ENCODE data around the gene COL21A1.

COL21A1 gene

DNA sequence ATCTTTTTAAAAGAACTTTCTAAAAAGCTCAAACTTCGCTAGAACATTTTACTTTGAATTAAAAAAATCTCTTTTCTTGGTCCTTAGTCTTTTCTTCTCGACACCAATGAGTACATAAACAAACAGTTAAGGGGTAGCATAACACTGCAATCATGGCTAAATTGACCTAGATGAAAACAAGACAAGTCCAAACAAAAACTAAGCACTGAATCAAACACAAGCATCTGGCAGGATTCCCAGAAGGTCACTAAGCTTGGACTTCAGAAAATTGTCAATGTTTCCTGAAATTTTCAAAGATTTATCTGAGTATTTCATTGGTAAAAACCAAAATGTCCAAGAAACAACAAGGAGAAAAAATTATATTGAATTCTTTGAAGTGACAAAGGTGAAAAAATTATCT lies 5.0 kb downstream of the COL21A1 start:
- DNase-seq (ENCODE audit: extremely low spot score), result no peak
- ChIA-PET POLR2A (no interaction called here), CTCF (no interaction called here)
- TF ChIP-seq, protein P1, sequence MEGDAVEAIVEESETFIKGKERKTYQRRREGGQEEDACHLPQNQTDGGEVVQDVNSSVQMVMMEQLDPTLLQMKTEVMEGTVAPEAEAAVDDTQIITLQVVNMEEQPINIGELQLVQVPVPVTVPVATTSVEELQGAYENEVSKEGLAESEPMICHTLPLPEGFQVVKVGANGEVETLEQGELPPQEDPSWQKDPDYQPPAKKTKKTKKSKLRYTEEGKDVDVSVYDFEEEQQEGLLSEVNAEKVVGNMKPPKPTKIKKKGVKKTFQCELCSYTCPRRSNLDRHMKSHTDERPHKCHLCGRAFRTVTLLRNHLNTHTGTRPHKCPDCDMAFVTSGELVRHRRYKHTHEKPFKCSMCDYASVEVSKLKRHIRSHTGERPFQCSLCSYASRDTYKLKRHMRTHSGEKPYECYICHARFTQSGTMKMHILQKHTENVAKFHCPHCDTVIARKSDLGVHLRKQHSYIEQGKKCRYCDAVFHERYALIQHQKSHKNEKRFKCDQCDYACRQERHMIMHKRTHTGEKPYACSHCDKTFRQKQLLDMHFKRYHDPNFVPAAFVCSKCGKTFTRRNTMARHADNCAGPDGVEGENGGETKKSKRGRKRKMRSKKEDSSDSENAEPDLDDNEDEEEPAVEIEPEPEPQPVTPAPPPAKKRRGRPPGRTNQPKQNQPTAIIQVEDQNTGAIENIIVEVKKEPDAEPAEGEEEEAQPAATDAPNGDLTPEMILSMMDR (IDR thresholded peaks at IDR 0.05; ENCODE audit: control extremely low read depth, extremely low read depth, low read depth, missing control alignments), result no peak

DNA sequence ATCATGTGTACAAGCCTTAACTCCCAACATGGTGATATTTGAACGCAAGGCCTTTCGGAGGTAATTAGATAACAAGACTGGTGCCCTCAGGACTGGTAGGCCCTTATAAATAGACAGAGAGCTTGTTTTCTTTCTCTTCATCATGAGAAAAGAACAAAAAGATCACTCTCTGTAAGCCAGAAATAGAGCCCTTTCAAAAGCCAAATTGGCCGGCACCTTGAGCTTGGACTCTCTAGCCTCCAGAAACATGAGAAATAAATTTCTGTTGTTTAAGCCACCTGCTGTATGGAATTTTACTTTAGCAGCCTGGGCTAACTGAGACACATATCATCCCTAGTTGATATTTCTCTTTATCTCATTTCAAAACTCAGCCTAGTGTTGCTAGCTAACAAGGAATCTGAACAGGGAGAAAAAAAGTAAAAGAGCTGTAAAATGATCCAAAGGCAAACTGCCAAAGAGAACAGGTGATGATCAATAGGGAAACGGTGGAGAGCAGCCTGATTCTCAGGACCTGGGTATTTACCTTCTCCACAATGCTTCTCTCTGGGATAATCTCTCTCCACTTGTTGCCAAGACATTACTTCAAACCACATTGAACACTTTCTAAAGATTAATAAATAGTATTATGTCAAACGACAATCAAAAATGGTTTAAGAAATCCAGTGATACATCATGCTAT lies 6.1 kb downstream of the COL21A1 start:
- CTCF ChIA-PET, result interaction anchor here (0.9 to 1.1 kb wide), 3 partner anchors 11 to 19 kb away, joined by 3 to 6 read pairs (median 4); no protein-coding TSS in a partner anchor
- TF ChIP-seq, protein P1 (IDR thresholded peaks at IDR 0.05; ENCODE audit: control extremely low read depth, extremely low read depth, low read depth, missing control alignments), result no peak
- DNase-seq (ENCODE audit: extremely low spot score), result no peak
- POLR2A ChIA-PET, result no interaction called here

DNA sequence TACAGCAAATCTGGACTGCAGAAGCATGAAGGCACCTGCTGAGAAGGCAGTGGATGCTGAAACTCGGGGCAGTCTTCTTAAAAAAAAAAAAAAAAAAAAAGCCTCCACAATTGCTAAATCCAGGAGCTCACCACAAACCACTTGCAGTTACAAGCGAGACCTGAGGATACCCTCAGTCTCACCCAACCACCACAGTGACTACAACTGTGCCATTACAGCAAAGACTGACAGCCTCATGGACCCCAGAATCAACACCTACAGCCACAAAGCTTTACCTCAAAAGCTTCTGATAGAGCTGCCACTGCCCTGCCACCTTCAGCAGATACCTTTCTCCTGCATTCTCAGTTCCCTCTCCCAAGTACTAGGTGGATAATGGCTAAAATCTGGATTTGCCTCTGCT lies 9.0 kb downstream of the COL21A1 start:
- DNase-seq (ENCODE audit: extremely low spot score), result no peak
- TF ChIP-seq, protein P1 (IDR thresholded peaks at IDR 0.05; ENCODE audit: control extremely low read depth, extremely low read depth, low read depth, missing control alignments), result no peak
- ChIA-PET CTCF (interaction anchor here (1.1 to 1.5 kb wide), 2 partner anchors 46 to 75 kb away, joined by 3 read pairs; no protein-coding TSS in a partner anchor), POLR2A (interaction anchor here (0.6 kb wide), 1 partner anchor 132 kb away, joined by 3 read pairs; no protein-coding TSS in a partner anchor)

DNA sequence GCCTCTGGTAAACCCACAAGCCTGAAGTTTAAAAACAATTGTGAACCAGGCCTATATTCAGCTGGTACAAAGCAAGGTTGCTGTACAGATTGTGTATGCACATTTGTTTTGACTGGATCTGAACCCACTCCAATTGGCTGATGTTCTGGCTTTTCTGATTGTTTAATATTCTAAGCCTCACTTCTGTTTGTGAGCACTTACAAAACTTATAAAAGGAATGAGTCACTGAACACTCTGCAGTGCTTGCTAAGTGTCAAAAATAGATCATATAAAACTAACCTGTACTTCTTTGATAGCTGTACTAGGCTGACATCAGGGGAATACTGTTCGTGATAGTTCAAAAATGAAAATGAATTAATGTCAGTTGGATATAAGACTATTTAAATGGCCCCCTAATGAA lies 12.1 kb downstream of the COL21A1 start:
- ChIA-PET POLR2A (no interaction called here), CTCF (no interaction called here)
- DNase-seq (ENCODE audit: extremely low spot score), result no peak

DNA sequence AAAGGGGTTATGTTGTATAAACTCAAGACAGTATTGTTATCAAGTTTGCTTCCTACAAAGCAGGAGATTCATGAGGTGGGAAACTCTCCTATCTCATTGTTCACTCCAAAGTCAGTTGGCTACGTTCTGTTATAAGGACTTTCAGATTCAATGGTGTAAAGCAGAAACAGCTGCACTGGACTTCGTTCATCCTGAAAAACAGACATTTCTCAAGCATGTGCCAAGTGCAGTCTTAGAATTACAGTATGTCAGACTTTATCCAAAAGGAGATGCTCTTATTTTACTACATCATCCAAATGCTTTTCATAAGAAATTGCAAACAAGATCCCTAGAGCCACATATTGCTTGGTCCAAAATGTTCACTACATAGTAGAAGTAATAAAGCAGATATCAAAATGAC lies 14.9 kb downstream of the COL21A1 start:
- DNase-seq (ENCODE audit: extremely low spot score), result no peak
- ChIA-PET POLR2A (no interaction called here), CTCF (no interaction called here)
- TF ChIP-seq, protein P1 (IDR thresholded peaks at IDR 0.05; ENCODE audit: control extremely low read depth, extremely low read depth, low read depth, missing control alignments), result no peak

More for the DNA sequence above, 12.1 kb downstream of the COL21A1 start:
- TF ChIP-seq, protein P1 (IDR thresholded peaks at IDR 0.05; ENCODE audit: control extremely low read depth, extremely low read depth, low read depth, missing control alignments), result no peak

DNA sequence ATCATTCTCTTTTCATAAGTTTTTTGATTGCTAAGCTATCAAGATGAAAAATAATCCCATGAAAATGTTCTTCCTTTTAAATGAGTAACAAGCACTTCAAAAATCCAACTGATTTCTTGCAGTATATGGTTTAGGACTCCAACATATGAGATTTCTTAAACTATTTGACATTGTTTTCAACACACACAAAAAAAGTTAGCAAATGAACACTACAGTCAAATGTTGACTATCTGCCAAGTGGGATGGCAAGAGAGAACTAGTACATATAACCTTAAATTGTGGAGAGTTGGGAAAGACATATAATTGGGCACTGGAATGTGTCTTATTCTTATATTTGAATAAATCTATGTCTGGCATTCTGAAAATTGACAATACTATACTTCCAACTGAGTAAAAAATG lies 15.6 kb downstream of the COL21A1 start:
- TF ChIP-seq, protein P1 (IDR thresholded peaks at IDR 0.05; ENCODE audit: control extremely low read depth, extremely low read depth, low read depth, missing control alignments), result no peak
- POLR2A ChIA-PET, result no interaction called here
- CTCF ChIA-PET, result no interaction called here
- no peak for DNase-seq (ENCODE audit: extremely low spot score)
